Stomach smooth muscle (tissue), 2 donors: Measurements from ENCODE around the gene TMEM250.

Experiments
- H3K27ac ChIP-seq: one replicate; pipeline ENCODE4 v1.7.0; 2013; ENCODE audit warnings: mild to moderate bottlenecking, low read length, inconsistent platforms
- H3K27me3 ChIP-seq, 2 donors: one replicate each; pipeline ENCODE4 v1.7.0; 2013; ENCODE audit warnings: low read length in 2 of 2; ENCODE audit not compliant: insufficient read depth in 2 of 2, control insufficient read depth in 1 of 2
- H3K36me3 ChIP-seq, 2 donors: one replicate each; pipeline ENCODE4 v1.7.0; 2013; ENCODE audit warnings: low read length in 2 of 2; ENCODE audit not compliant: control insufficient read depth in 2 of 2, insufficient read depth in 2 of 2
- H3K4me1 ChIP-seq: one replicate; pipeline ENCODE4 v1.7.0; 2013; ENCODE audit warnings: low read length; ENCODE audit not compliant: control insufficient read depth, insufficient read depth
- H3K4me3 ChIP-seq, 2 donors: one replicate each; pipeline ENCODE4 v1.7.0; 2013; ENCODE audit warnings: low read length in 2 of 2
- H3K9ac ChIP-seq, 2 donors: one replicate each; pipeline ENCODE4 v1.7.0; 2013; ENCODE audit warnings: low read length in 2 of 2, mild to moderate bottlenecking in 1 of 2
- H3K9me3 ChIP-seq, 2 donors: one replicate each; pipeline ENCODE4 v1.7.0; 2013; ENCODE audit warnings: low read length in 2 of 2; ENCODE audit not compliant: control insufficient read depth in 2 of 2
- donor health status: healthy.
- donor health status: Pancreatic carcinoma.

TMEM250 gene

DNA sequence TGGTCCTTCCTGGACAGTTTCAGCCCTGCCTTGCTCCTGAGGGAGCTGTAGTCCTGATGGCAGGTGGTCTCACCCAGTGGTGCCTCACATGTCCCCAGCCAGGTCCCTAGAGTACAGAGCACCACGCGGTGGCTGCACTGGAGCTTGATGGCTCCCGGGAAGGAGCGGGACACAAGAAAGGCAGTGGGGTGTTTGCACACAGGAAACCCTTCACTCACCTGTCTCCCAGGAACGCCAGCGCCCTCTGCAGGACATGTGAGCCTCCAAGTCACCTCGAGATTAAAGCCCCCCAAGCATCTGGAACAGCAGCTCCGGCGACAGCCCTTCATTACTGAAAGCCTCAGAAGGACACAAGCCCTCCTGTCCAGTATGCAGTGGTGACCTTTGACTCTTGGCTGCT, 19.9 kb upstream of the TMEM250 start:
- H3K36me3 ChIP-seq: no peaks in the 10 kb centered on the region
- H3K4me3 ChIP-seq: no peak overlapping the region
- no peak overlapping the region for H3K27ac ChIP-seq
- H3K27me3 ChIP-seq: peaks cover 34 to 53% of the 10 kb centered on the region in 2 donors
- H3K9me3 ChIP-seq: no peaks in the 10 kb centered on the region
- no peak overlapping the region for H3K9ac ChIP-seq
- H3K4me1 ChIP-seq: peaks cover 9% of the 10 kb centered on the region

DNA sequence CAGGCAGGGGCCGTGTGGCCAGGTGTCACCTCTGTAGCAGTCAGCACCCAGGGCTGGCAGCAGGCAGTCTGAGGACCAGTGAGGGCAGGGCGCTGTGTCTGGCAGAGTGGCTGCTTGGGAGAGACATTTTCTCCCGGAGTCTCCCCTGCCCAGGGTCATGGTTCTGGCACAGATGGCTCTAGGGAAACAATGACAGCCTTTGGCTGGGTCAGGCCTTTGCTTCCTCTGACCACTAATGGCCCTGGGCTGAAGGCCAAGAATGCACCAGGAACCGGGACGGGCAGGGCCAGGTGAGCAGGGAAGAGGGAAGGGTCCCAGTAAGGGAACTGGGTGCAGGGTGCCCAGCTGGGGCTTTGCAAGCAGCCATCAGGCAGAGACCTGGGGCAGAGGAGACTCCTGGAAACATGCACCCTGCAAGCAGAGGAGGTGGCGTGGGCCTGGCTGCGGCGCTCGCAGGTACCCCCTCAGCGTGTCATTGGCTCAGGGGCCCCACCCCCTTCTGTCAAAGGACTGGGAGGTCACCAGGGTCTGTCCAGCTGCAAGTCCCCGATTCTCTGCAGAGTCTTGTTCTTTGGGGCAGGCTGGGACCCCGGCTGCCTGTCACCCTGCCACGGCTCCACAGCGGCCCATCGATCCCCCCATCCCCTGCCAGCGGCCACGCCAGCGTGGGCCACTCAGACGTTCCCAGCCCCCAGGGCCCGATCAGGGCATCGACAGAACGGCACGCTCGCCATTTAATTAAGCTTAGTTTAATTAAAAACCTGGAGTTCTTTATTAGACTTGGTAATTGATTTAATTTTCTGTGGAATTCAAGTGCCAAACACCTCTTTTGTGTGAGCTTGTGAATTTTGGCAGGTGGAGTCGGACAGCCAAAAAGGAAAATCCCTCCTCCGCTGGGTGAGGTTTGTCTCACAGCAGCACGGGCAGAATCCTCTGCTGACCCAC, 18.9 kb upstream of the TMEM250 start:
- no peak overlapping the region for H3K27ac ChIP-seq
- H3K27me3 ChIP-seq: peaks cover 31 to 59% of the 10 kb centered on the region in 2 donors
- H3K36me3 ChIP-seq: no peaks in the 10 kb centered on the region
- no peak overlapping the region for H3K9ac ChIP-seq
- H3K9me3 ChIP-seq: no peaks in the 10 kb centered on the region
- peaks cover 15% of the 10 kb centered on the region for H3K4me1 ChIP-seq
- no peak overlapping the region for H3K4me3 ChIP-seq

GRCh38 chr9:136136127-136136925, 17.7 kb upstream of the TMEM250 start:
- Histone ChIP-seq H3K36me3 (no peaks in the 10 kb centered on the region), H3K4me3 (no peak overlapping the region), H3K9ac (no peak overlapping the region), H3K27ac (no peak overlapping the region), H3K27me3 (peaks cover 39 to 68% of the 10 kb centered on the region in 2 donors), H3K4me1 (peaks cover 17% of the 10 kb centered on the region), H3K9me3 (no peaks in the 10 kb centered on the region)

DNA sequence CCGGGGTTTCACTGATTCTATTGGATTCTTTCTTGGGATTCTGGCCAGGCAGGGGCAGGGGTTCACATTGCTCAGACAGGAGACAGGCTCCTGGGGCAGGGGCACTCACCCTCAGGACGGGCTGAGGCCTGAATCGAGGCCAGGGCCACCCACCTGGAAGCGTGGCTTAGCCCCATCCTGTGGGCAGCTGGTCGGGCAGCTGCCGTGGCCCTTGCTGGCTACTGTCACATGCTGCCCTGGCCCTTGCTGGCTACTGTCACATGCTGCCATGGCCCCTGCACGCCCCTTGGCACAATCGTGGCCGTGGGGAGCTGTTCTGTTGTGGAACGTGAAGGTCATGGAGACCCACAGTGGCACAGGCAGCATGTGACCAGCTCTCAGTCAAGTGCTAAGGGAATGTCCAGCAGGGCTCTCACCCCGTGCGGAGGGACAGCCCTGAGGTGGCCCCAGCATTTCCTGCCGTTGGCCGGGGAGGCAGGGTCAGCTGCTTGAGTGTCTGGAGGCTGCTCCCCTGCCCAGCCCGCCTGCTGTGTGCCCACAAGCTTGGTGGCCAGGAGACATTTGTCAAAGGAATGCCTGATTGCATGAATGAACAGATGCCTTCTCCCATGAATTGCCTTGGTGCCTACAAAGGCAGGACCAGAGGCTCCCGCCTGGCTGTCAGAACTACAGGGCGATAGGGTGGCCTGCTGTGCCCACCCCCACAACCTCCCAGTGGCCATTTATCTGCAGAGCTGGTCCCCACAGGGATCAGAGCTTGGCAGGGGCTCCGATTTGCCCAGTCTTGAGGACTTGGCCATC, 16.9 kb upstream of the TMEM250 start:
- peaks cover 17% of the 10 kb centered on the region for H3K4me1 ChIP-seq
- H3K36me3 ChIP-seq: no peaks in the 10 kb centered on the region
- H3K27me3 ChIP-seq: peaks cover 39 to 72% of the 10 kb centered on the region in 2 donors
- no peak overlapping the region for H3K4me3 ChIP-seq
- no peak overlapping the region for H3K9ac ChIP-seq
- no peak overlapping the region for H3K27ac ChIP-seq
- H3K9me3 ChIP-seq: no peaks in the 10 kb centered on the region

GRCh38 chr9:136133959-136134484, 15.3 kb upstream of the TMEM250 start:
- H3K36me3 ChIP-seq: no peaks in the 10 kb centered on the region
- peaks cover 17% of the 10 kb centered on the region for H3K4me1 ChIP-seq
- no peak overlapping the region for H3K27ac ChIP-seq
- no peaks in the 10 kb centered on the region for H3K9me3 ChIP-seq
- peaks cover 43 to 78% of the 10 kb centered on the region in 2 donors for H3K27me3 ChIP-seq
- no peak overlapping the region for H3K9ac ChIP-seq
- peak overlapping the region; percentile 55 to 60 for H3K4me3 ChIP-seq

GRCh38 chr9:136133191-136133958, 14.7 kb upstream of the TMEM250 start:
- no peaks in the 10 kb centered on the region for H3K9me3 ChIP-seq
- H3K27ac ChIP-seq: no peak overlapping the region
- no peak overlapping the region for H3K9ac ChIP-seq
- peaks cover 39 to 73% of the 10 kb centered on the region in 2 donors for H3K27me3 ChIP-seq
- H3K4me3 ChIP-seq: peak overlapping the region; percentile 55 to 60
- H3K4me1 ChIP-seq: peaks cover 17% of the 10 kb centered on the region
- H3K36me3 ChIP-seq: no peaks in the 10 kb centered on the region

DNA sequence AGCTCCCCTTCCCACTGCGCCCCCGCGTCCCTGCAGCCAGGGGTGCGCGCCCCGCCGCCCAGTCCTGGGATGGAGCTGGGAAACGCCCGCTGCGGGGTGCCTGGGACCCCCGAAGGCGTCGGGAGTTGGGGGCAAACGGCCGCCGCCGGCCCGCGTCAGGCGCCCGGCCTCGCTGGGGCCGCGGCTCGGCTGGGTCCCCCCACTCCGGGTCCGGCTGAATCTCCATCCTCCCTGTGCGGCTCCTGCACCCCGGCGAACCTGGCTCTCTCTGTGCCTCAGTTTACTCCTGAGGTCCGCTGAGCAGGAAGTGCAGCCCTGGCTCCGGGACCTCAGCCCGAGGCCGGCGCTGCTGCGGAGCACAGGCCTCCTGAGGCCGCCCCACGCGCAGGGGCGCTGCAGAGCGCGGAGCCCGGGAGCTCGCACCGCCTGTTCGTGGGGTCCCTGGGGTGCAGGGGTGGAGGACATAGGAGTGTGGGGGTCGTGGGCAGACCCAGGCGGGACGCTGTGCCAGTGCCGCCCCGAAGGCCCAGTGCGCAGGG, 13.9 kb upstream of the TMEM250 start:
- H3K27ac ChIP-seq: no peak overlapping the region
- H3K9ac ChIP-seq: no peak overlapping the region
- H3K27me3 ChIP-seq: peaks cover 38 to 68% of the 10 kb centered on the region in 2 donors
- H3K9me3 ChIP-seq: no peaks in the 10 kb centered on the region
- no peak overlapping the region for H3K4me3 ChIP-seq
- no peaks in the 10 kb centered on the region for H3K36me3 ChIP-seq
- peaks cover 17% of the 10 kb centered on the region for H3K4me1 ChIP-seq

GRCh38 chr9:136131629-136132511, 13.2 kb upstream of the TMEM250 start:
- H3K9me3 ChIP-seq: no peaks in the 10 kb centered on the region
- no peaks in the 10 kb centered on the region for H3K36me3 ChIP-seq
- peaks cover 34 to 60% of the 10 kb centered on the region in 2 donors for H3K27me3 ChIP-seq
- H3K4me1 ChIP-seq: peaks cover 17% of the 10 kb centered on the region
- no peak overlapping the region for H3K27ac ChIP-seq
- H3K4me3 ChIP-seq: no peak overlapping the region
- H3K9ac ChIP-seq: no peak overlapping the region

DNA sequence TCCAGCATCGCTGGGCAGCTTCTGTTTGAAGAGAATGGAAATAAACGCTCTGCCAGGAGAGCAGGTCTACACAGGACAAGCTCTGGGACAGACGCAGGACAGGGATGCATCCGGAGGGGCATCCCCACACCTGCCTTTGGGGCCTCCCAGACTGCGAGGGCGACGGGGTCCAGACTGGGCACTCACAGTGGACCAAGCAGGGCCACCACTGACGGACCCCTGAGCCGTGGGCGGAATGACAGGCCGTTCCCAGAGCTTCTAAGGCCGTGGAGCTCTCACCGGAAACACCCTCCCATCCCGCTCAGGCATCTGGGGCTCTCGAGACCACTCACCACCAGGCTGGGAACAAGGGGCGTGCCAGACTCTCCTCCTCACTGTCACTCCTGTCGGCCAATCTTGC, 10.5 kb upstream of the TMEM250 start:
- Histone ChIP-seq H3K9ac (no peak overlapping the region), H3K27ac (no peak overlapping the region), H3K4me1 (peaks cover 14% of the 10 kb centered on the region), H3K27me3 (peaks cover 23 to 34% of the 10 kb centered on the region in 2 donors), H3K9me3 (no peaks in the 10 kb centered on the region), H3K36me3 (no peaks in the 10 kb centered on the region), H3K4me3 (no peak overlapping the region)
